Ammon's horn (tissue), 1 donor: ENCODE results near the gene CDH13.

Experiments used
- DNase-seq: peaks from one replicate; pipeline ENCODE4 v3.0.0-alpha.2; 2016; ENCODE audit warnings: low spot score

Gene CDH13

DNA sequence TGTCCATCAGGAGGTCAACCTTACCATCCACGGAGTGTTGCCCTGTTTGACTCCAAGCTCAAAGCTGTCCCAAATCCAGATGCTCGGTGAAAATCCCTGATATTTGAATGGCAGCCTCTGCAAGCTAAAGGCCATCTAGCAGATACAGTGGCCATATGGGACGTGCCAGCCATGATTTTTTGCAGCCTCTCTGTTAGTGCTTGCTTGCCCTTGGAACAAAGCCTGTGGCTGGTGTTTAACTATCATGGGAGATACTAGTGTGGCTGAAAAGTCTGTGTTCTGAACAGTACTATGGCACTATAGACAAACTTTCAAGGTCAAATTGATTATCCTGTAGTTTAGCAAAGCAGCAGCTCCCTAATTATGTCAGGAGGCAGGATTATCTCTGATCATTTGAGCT lies 214.3 kb downstream of the CDH13 start:
- no peak for DNase-seq

DNA sequence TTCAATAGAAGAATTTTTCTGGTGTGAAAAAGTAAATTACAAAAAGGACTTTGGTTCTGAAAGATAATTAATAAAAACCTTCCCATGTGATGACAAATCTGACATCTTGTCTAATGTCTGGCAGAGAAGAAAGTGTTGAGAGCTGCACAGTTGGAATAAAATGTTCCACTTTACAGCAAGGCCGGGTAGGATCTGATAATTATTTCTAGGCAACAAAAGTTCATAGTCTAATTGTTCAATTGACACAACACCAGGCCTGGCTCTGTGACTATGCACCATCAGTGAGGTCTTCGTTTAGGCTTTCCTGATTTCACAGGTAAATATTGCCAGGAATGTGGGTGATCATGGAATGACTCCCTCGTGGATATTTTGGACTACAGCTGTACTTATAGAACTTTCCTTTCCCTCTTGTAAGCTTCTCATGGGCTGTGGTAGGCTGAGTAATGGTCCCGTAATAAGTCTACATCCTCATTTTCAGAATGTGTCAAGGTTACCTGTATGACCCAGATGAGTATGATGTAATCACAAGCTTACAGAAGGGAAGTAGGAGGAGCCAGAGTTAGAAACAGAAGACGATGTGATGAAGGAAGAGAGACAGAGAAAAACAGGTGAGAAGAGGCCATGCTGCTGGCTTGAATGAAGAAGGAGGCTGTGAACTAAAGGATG lies 217.0 kb downstream of the CDH13 start:
- peak; percentile 4 for DNase-seq

DNA sequence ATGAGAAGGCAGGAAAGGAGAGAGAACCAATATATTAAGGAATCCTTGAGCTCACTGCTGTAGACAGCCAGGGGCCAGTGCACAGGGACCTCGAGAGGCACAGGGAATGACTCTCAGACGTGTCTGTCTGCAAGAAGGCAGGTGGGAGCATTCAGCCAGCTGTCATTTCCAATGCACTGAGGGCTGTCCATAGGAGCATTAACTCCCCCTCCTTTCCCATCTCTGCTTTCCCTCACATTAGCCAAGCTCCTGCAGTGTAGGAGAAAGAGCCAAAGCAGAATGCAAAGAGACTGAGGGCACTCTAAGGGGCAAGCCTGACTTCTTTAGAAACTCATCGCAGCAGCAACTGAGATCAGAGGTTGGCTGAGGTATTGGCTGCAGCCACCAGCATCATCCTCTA lies 218.3 kb downstream of the CDH13 start:
- DNase-seq = no peak

DNA sequence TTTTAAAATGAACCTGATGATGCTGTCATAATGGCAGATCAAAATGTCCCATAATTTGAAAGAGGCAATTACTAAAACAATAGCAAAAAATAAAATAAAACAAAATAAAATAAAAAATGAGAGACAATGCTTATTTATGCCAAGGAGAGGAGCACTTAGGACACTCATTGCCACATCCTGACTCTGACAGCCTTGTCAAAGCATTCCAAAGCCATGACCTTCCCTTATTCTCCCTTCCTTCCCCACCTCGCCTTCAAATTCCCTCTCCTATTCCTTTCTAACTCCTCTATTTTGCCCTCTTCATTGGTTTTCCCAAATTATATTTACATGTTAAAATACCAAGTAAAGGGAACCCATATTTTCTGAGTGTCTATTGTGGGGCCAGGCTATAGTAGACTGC lies 220.0 kb downstream of the CDH13 start:
- DNase-seq = no peak

DNA sequence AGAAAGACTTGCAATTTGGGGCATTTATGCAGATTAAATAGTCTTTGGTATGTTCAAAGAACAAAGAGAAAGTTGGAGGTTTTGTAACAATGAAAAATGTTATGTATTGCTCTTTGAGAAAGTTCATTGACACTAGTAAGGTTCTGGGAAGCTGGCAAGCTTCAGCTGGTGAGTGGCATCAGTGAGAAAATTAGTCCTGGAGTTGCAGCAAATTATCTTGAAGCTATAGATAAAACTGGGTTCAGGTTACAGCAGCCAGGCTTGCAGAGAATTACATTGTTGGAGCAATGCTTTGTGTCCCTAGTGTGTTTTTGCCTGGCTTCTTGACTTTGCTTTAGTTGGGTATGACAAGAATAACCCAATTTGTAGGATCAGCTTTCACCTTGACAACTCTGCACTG lies 221.2 kb downstream of the CDH13 start:
- DNase-seq = no peak

DNA sequence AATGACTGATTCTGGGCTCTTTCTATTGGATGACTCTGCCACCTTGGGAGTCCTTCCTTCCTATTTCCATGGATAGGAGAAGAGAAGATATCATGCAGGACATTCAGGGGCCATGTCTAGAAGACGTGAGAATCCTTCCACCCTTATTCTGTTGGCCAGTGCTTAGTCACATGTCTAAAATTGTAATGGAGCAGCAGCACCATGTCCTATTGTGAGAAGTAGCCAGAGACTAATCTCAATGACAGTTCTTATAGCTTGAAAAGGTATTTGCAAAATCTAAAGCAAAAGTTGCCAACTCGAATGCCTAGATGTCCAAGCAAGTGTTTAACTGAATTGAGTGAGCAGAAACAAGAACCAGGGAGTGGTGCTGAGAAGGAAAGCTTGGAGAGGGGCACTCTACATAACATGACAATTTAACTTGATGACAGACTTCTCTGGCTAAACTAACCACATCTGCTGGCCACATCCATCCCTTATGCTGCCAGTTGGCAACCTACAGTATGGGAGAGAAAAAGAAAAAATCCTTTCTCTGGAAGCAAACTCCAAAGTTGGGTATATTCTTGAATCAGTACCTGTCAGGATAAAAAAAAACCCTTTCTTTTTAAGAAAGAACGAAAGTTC lies 225.7 kb downstream of the CDH13 start:
- DNase-seq = no peak

DNA sequence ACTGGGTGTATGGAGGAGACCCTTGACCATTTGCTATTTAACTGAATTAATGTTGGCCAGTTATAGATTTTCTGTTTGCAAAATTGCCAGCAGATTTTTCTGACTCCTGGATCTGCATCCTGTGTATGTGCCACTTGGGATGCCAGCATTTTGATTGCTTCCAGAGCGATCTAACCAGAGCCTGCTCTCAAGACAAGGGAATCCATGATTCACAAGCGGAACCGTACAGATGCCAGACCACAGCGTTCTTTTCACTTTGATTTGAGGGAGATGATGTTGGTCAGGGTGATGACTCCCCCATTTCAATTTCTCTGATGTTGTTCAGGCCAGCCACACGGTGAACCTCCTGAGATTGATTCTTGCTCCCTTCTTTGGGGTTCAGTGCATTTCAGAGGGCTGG lies 228.7 kb downstream of the CDH13 start:
- DNase-seq = no peak

DNA sequence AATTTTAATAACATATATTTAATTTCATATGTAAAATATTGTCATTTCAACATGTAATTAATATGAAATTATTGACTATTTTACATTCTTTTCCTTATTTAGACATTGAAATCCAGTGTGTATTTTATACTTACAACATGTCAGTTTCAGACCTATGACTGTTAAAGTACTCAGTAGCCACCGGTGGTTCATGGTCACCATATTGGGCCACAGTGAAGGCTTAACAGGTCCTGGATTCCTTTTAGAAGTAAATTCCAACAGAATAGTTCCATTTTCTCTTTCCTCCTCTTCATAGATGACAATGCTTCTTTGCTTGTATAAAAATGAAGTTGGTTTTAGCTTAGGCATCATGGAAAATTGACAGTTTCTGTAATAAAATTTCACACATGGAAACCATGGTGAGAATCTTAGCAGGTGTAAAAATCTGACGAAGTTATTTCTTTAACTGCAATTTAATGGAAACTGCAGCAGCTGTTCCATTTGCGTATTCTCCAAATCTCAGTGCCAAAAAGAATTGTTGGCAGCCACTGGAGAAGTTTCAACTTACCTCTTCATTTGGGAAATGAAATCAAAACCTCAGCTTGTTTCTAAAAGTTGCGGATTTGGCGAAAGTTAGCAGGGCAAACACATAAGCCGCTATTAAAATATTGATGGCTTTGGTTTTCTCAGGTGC lies 231.1 kb downstream of the CDH13 start:
- DNase-seq = no peak

DNA sequence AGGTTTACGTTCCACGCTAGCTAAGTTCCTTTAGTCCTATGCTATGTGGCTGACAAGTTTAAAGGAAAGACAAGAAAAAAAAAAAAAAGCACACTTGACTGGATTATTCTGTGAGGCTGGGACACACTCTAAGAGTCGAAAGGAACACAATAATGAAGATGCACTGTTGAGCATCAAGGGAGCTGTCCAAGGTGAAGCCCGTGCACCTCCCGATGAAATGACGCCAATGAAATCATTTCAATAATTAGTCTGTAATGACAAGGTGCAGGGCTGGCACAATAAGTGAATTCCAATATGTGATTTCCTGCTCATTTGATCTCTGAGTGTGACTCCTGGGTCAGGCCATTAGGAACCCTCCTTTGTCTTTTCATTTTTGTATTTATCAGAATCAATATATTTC lies 232.9 kb downstream of the CDH13 start:
- no peak for DNase-seq

DNA sequence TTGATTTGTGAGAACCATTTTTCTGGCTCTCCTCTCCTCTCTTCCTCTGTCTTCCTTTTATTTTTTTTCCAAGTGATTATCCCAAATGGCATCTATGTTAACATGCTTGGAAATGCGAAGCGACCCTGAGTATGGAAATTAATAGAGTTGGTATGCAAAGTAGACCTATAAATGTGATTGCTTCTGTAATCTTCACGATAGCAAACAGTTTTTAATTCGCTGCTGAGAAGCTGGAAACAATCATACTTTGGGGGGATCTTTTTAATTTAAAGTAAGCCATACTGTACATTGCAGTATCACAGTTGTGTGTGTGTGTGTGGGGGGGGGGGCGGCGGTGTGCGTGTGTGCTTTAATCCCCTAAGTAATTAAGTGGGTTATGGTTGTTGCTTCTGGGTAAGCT lies 233.3 kb downstream of the CDH13 start:
- DNase-seq = no peak

DNA sequence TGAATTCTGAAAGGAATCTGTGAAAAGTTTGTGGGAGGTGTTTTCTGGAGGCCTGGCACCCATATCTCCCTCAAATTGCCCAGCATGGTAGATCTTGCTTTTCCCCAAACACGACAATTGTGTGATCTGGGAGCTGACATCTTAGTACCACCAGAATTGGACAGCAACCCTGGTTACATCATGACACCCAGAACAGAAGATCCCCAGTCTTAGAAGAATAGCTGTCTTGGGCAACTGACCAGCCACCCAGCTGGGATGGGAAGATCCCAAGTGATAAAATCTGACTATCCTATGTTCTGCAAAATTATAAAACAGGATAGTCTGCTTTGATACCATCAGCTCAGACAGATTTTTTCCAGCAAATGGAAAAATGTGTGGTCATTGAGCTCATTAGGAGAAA lies 235.3 kb downstream of the CDH13 start:
- DNase-seq = no peak

DNA sequence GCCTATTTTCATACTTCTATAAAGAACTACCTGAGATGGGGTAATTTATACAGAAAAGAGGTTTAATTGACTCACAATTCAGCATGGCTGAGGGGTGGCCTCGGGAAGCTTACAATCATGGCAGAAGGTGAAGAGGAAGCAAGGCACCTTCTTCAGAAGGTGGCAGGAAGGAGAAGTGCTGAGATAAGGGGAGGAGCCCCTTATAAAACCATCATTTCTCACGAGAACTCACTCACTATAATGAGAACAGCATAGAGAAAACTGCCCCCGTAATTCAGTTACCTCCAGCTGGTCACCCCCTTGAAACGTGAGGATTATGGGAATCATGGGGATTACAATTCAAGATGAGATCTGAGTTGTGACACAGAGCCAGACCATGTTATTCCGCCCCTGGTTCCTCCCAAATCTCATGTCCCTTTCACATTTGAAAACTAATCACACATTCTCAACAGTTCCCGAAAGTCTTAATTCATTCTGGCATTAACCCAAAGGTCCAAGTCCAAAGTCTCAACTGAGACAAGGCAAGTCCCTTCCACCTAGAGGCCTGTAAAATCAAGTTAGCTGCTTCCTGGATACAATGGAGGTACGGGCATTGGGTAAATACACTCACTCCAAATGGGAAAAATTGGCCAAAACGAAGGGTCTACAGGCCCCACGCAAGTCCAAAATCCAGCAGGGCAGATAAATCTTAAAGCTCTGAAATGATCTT lies 237.7 kb downstream of the CDH13 start:
- DNase-seq = no peak

DNA sequence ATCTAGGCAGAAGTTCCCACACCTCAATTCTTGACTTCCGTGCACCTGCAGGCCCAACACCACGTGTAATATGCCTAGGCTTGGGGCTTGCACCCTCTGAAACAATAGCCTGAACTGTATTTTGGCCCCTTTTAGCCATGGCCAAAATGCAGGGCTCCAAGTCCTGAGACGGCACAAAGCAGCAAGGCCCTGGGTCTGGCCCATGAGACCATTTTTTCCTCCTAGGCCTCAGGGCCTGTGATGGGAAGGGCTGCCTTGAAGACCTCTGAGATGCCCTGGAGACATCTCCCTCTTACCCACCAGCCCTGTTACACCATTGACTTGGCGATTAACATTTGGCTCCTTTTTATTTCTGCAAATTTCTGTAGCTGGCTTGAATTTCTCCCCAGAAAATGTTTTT lies 238.6 kb downstream of the CDH13 start:
- DNase-seq = no peak

DNA sequence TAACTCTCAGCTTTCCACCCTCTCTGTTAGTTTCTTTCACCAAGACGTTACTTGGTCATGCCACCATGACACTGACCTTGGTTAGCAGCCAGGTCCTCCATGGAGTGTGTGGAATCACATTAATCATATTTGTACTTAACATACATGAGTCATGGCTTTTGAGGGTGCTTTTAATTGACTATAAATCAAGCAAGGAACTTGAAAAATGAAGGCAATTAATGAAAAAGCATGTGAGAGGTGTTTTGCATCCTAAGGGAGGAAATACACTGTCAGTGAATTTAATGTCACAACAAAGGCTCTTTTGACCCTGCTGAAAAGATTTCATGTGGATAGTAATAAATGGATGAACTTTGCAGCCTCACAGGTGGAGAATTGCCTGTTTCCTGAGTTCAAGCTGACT lies 240.7 kb downstream of the CDH13 start:
- DNase-seq = no peak

DNA sequence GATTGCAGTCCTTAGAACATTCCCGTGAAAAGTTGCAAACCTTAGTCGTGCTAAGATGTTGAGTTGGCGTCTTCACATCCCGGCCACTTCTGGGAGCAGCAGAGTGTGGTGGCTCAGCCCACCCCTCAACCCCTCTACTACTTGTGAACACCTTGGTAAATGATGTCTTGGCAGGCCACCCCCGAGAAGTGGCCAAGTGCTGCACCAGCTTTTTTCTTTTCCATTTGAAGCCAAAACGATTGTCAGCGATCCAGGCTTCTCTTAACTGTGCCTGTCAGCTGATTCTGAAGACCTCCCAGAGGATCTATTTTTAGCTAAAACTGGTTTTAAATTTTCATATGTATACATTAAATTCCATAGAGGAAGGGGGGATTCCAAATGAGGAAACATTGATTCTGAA lies 247.5 kb downstream of the CDH13 start:
- DNase-seq = no peak

DNA sequence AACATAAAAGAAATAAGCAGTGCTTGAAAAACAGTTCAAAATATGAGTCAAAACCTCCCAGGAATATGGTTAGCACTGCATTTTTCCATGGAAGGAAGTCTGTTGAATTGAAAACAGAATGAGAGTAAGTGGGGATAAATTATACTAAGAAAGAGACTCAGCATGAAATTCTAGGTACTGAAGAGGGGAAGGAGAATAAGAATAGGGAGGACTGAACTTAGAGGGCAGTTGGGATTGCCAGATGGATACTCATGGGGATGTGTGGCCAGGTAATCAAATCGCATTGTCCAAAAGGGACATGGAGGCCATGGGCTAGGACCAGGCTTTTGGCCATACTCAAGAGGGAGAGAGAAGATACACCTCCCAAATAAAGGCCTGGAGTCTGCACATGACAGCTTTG lies 247.9 kb downstream of the CDH13 start:
- no peak for DNase-seq

DNA sequence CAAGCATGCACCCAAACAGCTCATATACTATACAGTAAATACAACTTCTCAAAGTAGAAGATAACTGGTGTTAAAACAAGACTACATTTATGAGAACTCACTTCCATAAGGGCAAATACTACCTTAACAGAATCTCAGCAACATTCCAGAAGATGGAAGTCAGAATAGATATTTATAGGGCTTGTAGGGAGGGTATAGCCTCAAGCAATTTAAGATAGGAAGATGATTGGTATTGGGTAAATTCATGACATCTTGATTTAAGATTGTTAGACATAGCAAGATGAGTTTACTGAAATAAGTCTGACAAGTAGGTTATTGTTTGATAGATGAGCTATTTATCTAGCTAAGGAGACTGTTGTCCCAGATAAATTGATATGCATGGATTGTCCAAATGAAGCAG lies 250.2 kb downstream of the CDH13 start:
- no peak for DNase-seq

DNA sequence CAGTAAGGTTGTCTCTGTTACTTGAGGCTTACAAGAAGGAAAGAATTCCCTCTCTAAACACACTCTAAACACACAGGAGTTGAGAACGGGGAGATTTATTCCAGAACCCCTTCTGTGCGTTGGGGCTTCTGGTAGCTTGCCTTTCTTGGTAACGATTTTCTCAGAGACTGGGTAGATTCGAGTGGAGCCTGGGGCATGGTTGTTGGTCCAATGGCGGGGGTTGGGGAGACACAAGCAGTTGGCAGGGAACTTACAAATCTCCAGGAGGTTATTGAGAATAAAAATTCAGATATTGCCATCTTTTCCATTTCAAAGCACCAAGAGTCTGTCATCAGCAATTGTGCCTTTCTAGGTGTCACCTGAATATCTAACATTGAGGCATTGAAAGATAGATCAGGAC lies 251.7 kb downstream of the CDH13 start:
- DNase-seq = no peak

DNA sequence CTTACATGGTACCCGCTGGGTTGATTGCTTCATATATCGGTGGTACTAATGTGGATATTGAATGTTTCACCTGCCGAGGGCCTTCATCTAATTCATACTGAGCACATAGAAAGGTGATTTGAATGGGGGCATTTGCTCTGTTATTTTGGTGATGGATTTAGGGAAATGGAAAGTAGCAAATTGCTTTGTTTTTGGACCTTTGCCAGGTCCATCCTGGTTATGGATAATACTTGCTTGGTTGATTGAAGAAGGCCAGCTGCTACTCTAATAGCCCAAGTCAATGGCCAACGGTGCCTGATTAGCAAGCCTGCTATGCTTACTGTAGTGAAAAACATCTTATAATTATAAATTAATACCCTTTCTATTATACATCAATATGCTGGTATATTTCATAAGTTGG lies 253.6 kb downstream of the CDH13 start:
- no peak for DNase-seq

DNA sequence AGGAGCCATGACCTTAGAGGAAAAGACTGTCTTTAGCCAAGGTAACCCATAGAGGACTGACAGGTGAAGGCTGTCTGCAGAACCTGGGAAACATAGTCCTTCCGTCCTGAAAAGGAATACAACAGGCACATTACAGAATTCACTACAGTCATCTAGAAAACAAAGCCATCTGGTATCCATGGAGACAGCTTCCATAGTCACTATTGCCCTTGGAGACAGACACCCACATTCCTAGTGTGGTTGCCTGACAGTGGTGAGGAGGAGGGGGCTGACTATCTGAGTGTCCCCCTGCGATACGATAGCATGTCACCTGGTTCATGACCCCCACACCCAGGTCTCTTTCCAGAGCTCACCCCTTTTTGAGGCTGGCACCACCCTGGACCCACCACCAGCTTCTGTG lies 254.7 kb downstream of the CDH13 start:
- peak; percentile 56 for DNase-seq

DNA sequence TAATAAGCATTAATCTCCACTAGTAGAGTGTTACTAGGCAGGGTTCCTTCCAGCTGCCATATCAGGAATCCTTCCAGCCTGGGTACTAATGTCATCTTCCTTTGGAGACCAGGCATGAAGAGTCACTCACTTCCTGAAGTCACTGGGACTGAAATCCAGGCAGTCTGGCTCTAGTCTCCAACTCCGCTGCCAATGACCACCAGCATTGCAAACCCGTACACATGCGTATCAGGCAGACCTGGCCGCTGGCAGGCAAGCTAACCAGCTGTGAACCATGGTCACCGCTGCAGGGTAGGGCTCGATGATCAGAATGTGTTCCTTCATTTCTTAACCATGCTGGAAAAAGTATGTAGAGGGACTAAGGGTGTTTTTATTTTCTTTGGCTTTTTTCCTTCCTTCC lies 255.5 kb downstream of the CDH13 start:
- DNase-seq = no peak

DNA sequence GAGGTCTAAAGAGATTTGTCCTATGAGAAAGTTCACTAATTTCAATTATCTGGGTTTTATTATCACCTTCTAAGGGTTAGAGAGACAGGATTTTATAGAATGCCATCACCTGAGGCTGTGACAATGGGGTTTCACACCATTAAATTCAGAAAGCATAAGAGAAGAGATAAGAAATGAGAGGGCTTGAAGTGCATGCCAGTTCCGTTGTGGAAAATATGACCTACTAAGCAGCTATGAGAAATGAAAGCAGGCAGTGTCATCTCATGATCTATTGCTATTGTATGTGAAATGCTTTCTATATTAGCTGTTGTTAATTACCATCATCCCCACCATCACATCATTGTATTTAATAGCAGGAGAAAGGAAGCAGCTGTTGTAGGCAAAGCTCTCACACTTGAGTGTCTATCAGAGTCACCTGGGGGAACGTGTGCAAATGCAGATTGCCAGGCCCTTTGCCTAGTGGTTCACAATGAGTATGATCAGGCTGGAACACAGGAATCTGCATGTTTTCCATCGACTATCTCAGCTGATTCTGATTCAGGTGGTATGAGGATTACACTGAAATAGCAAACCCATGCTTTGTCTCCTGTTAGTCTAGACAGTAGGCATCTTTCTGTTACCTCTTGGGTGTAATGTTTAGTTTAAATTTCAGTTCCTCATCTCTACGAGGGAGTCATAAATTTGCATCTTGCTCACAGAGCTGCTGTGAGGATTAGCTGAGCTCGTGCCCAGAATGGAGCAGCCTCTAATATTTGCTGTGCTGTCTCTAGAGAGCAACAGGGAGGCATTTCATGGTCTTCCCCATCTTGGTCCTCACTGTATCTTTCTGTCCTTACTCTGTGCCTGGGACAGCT lies 256.4 kb downstream of the CDH13 start:
- DNase-seq = no peak
